Measurements from ENCODE around the gene SLC22A2. TPM values are rescaled to one million over a fixed set of nuclear protein-coding genes. Genes with fewer than 3 reads are reported as not detected.

SLC22A2 gene
- total and polyA plus RNA-seq, 4 experiments from 2014 or later, result not detected

DNA sequence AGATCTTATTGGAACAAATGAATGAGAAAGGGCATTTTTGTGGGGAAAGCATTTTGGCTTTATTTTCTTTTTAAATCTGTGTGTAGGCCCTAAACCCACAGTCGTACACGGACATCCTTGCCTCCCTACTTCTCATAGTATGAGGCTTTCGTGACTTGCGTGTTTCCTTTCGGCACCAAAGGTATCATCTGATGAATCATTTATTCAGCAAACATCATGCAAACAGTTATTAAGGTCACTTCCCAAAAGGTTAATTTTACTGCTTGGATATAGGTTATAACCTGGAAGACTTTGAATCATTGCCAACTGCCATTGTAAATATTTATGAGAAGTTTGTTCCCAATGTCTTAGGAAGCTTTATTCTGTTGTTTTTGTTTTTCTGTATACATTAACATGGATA lies 15.1 kb upstream of the SLC22A2 start:
- Mint-ChIP-seq H3K27me3 (peaks cover 0 to 5% of the 10 kb centered on the region in 2 donors), H3K27ac (no peak overlapping the region), H3K9me3 (no peaks in the 10 kb centered on the region), H3K4me1 (no peaks in the 10 kb centered on the region), H3K4me3 (no peak overlapping the region), H3K36me3 (no peaks in the 10 kb centered on the region)
- H3K4me1 ChIP-seq (ENCODE audit: insufficient read depth, low read length), result no peaks in the 10 kb centered on the region
- H3K9me3 ChIP-seq (ENCODE audit: control insufficient read depth in 1 of 2, low read length in 2 of 2), result no peaks in the 10 kb centered on the region
- no peak for DNase-seq
- intact Hi-C loops (cut with micrococcal nuclease), result no loop called here
- CTCF ChIA-PET (ENCODE audit: partially characterized antibody), result no interaction called here
- no peak overlapping the region for H3K27ac ChIP-seq (ENCODE audit: low read depth, low read length)
- no peaks in the 10 kb centered on the region for H3K36me3 ChIP-seq (ENCODE audit: insufficient read depth, low read length)
- H3K27me3 ChIP-seq (ENCODE audit: insufficient read depth, low read length), result no peaks in the 10 kb centered on the region
- H3K4me3 ChIP-seq (ENCODE audit: low read length in 2 of 2), result no peak overlapping the region
- POLR2A ChIA-PET (ENCODE audit: partially characterized antibody), result no interaction called here

DNA sequence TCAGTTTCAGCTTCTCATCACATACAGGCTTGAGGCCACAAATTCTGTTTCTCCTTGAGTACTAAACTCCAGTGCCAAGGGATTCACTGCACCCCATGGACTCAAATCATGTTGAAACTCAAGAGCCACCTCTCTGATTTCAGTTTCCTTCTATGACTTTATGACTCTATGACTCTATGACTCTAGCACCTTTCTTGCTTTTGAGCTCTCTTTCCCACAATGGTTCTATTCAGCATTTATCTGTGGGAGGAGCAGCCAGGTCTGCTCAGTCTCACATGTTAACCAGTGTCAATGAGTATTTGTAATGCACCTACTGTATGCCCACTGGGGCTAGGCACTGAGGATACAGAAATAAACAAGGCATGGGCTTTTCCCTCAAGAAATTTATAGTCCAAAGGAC lies 14.6 kb upstream of the SLC22A2 start:
- CTCF ChIA-PET (ENCODE audit: partially characterized antibody), result interaction anchor here (0.8 kb wide), 1 partner anchor 182 kb away, joined by 4 read pairs; no protein-coding TSS in a partner anchor
- H3K27ac ChIP-seq (ENCODE audit: low read depth, low read length), result no peak overlapping the region
- H3K4me1 Mint-ChIP-seq, result no peaks in the 10 kb centered on the region
- intact Hi-C loops (cut with micrococcal nuclease), result no loop called here
- H3K4me3 Mint-ChIP-seq, result no peak overlapping the region
- POLR2A ChIA-PET (ENCODE audit: partially characterized antibody), result no interaction called here
- peaks cover 0 to 5% of the 10 kb centered on the region in 2 donors for H3K27me3 Mint-ChIP-seq
- H3K4me1 ChIP-seq (ENCODE audit: insufficient read depth, low read length), result no peaks in the 10 kb centered on the region
- H3K27ac Mint-ChIP-seq, result no peak overlapping the region
- no peaks in the 10 kb centered on the region for H3K9me3 ChIP-seq (ENCODE audit: control insufficient read depth in 1 of 2, low read length in 2 of 2)
- H3K27me3 ChIP-seq (ENCODE audit: insufficient read depth, low read length), result no peaks in the 10 kb centered on the region
- no peaks in the 10 kb centered on the region for H3K36me3 ChIP-seq (ENCODE audit: insufficient read depth, low read length)
- H3K36me3 Mint-ChIP-seq, result no peaks in the 10 kb centered on the region
- H3K4me3 ChIP-seq (ENCODE audit: low read length in 2 of 2), result no peak overlapping the region
- no peak for DNase-seq
- no peaks in the 10 kb centered on the region for H3K9me3 Mint-ChIP-seq

- Mint-ChIP-seq H3K27me3 (peaks cover 0 to 5% of the 10 kb centered on the region in 2 donors), H3K9me3 (no peaks in the 10 kb centered on the region), H3K4me1 (no peaks in the 10 kb centered on the region), H3K36me3 (no peaks in the 10 kb centered on the region), H3K4me3 (no peak overlapping the region), H3K27ac (no peak overlapping the region)
- no peak overlapping the region for H3K4me3 ChIP-seq (ENCODE audit: low read length in 2 of 2)
- H3K36me3 ChIP-seq (ENCODE audit: insufficient read depth, low read length), result no peaks in the 10 kb centered on the region
- DNase-seq, result no peak
- no peaks in the 10 kb centered on the region for H3K27me3 ChIP-seq (ENCODE audit: insufficient read depth, low read length)
- no peaks in the 10 kb centered on the region for H3K9me3 ChIP-seq (ENCODE audit: control insufficient read depth in 1 of 2, low read length in 2 of 2)
- intact Hi-C loops (cut with micrococcal nuclease), result no loop called here
- H3K4me1 ChIP-seq (ENCODE audit: insufficient read depth, low read length), result no peaks in the 10 kb centered on the region
- CTCF ChIA-PET (ENCODE audit: partially characterized antibody), result interaction anchor here (0.8 kb wide), 1 partner anchor 183 kb away, joined by 4 read pairs; no protein-coding TSS in a partner anchor
- no peak overlapping the region for H3K27ac ChIP-seq (ENCODE audit: low read depth, low read length)
- POLR2A ChIA-PET (ENCODE audit: partially characterized antibody), result no interaction called here
Observed at GRCh38 chr6:160272707-160273106, 14.1 kb upstream of the SLC22A2 start.

DNA sequence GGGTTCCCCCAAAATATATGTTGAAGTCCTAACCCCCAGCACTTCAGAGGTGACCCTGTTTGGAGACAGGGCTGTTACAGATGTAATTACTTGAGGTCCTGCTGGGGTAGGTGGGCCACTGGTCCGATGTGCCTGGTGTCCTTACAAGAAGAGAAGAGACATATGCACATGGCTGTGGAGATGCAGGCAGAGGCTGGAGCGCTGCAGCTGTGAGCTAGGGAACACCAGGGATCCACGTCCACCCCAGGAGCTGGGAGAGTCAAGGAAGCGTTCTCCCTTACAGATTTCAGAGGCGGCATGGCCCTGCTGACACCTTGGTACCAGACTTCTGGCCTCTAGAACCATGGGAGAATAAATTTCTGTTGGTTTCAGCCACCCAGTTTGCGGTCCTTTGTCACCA lies 11.7 kb upstream of the SLC22A2 start:
- Histone ChIP-seq H3K4me3 (ENCODE audit: low read length in 2 of 2) (no peak overlapping the region), H3K9me3 (ENCODE audit: control insufficient read depth in 1 of 2, low read length in 2 of 2) (no peaks in the 10 kb centered on the region), H3K4me1 (ENCODE audit: insufficient read depth, low read length) (no peaks in the 10 kb centered on the region), H3K27me3 (ENCODE audit: insufficient read depth, low read length) (no peaks in the 10 kb centered on the region), H3K27ac (ENCODE audit: low read depth, low read length) (no peak overlapping the region), H3K36me3 (ENCODE audit: insufficient read depth, low read length) (no peaks in the 10 kb centered on the region)
- Mint-ChIP-seq H3K4me1 (peaks cover 7 to 9% (median 8%) of the 10 kb centered on the region in 4 donors), H3K27me3 (peaks cover 0 to 7% of the 10 kb centered on the region in 2 donors), H3K27ac (no peak overlapping the region), H3K4me3 (no peak overlapping the region), H3K36me3 (no peaks in the 10 kb centered on the region), H3K9me3 (no peaks in the 10 kb centered on the region)
- CTCF ChIA-PET (ENCODE audit: partially characterized antibody), result no interaction called here
- intact Hi-C loops (cut with micrococcal nuclease), result no loop called here
- DNase-seq, result no peak
- POLR2A ChIA-PET (ENCODE audit: partially characterized antibody), result no interaction called here

DNA sequence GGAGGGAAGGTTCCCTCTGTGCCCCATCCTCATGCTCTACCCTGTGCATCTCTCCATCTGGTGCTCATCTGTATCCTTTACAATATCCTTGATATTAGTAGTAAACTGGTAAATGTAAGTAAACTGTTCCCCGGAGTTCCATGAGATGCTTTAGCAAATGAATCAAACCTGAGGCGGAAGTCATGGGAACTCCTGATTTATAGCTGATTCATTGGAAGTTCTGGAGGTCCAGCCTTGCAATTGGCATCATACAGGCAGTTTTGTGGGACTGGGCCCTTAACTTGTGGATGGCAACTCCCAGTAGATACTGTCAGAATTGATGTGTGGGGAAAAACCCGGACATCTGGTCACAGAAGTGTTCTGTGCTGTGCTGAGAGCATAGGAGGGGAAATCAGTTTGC lies 11.2 kb upstream of the SLC22A2 start:
- no peaks in the 10 kb centered on the region for H3K27me3 ChIP-seq (ENCODE audit: insufficient read depth, low read length)
- Mint-ChIP-seq H3K27ac (no peak overlapping the region), H3K4me1 (peaks cover 7 to 9% (median 8%) of the 10 kb centered on the region in 4 donors), H3K4me3 (no peak overlapping the region), H3K9me3 (no peaks in the 10 kb centered on the region), H3K36me3 (no peaks in the 10 kb centered on the region), H3K27me3 (peaks cover 0 to 7% of the 10 kb centered on the region in 2 donors)
- no peaks in the 10 kb centered on the region for H3K4me1 ChIP-seq (ENCODE audit: insufficient read depth, low read length)
- DNase-seq, result no peak
- ChIA-PET CTCF (ENCODE audit: partially characterized antibody) (no interaction called here), POLR2A (ENCODE audit: partially characterized antibody) (no interaction called here)
- H3K4me3 ChIP-seq (ENCODE audit: low read length in 2 of 2), result no peak overlapping the region
- no peaks in the 10 kb centered on the region for H3K36me3 ChIP-seq (ENCODE audit: insufficient read depth, low read length)
- intact Hi-C loops (cut with micrococcal nuclease), result no loop called here
- H3K27ac ChIP-seq (ENCODE audit: low read depth, low read length), result no peak overlapping the region
- no peaks in the 10 kb centered on the region for H3K9me3 ChIP-seq (ENCODE audit: control insufficient read depth in 1 of 2, low read length in 2 of 2)

GRCh38 chr6:160269023-160269521 lies 10.5 kb upstream of the SLC22A2 start:
- Mint-ChIP-seq H3K9me3 (no peaks in the 10 kb centered on the region), H3K36me3 (no peaks in the 10 kb centered on the region), H3K27me3 (peaks cover 0 to 7% of the 10 kb centered on the region in 2 donors), H3K4me1 (peaks cover 7 to 9% (median 8%) of the 10 kb centered on the region in 4 donors), H3K4me3 (no peak overlapping the region), H3K27ac (no peak overlapping the region)
- Histone ChIP-seq H3K27ac (ENCODE audit: low read depth, low read length) (no peak overlapping the region), H3K27me3 (ENCODE audit: insufficient read depth, low read length) (no peaks in the 10 kb centered on the region), H3K4me3 (ENCODE audit: low read length in 2 of 2) (no peak overlapping the region), H3K36me3 (ENCODE audit: insufficient read depth, low read length) (no peaks in the 10 kb centered on the region), H3K4me1 (ENCODE audit: insufficient read depth, low read length) (no peaks in the 10 kb centered on the region), H3K9me3 (ENCODE audit: control insufficient read depth in 1 of 2, low read length in 2 of 2) (no peaks in the 10 kb centered on the region)
- no peak for DNase-seq
- POLR2A ChIA-PET (ENCODE audit: partially characterized antibody), result no interaction called here
- intact Hi-C loops (cut with micrococcal nuclease), result no loop called here
- CTCF ChIA-PET (ENCODE audit: partially characterized antibody), result no interaction called here

GRCh38 chr6:160267102-160267501 lies 8.5 kb upstream of the SLC22A2 start:
- Mint-ChIP-seq H3K27me3 (peaks cover 3 to 5% of the 10 kb centered on the region in 2 donors), H3K36me3 (no peaks in the 10 kb centered on the region), H3K9me3 (no peaks in the 10 kb centered on the region), H3K4me1 (peaks cover 7 to 9% (median 8%) of the 10 kb centered on the region in 4 donors), H3K4me3 (no peak overlapping the region), H3K27ac (no peak overlapping the region)
- no peak overlapping the region for H3K4me3 ChIP-seq (ENCODE audit: low read length in 2 of 2)
- no peaks in the 10 kb centered on the region for H3K4me1 ChIP-seq (ENCODE audit: insufficient read depth, low read length)
- ChIA-PET POLR2A (ENCODE audit: partially characterized antibody) (no interaction called here), CTCF (ENCODE audit: partially characterized antibody) (no interaction called here)
- H3K27me3 ChIP-seq (ENCODE audit: insufficient read depth, low read length), result no peaks in the 10 kb centered on the region
- H3K36me3 ChIP-seq (ENCODE audit: insufficient read depth, low read length), result no peaks in the 10 kb centered on the region
- intact Hi-C loops (cut with micrococcal nuclease), result no loop called here
- no peaks in the 10 kb centered on the region for H3K9me3 ChIP-seq (ENCODE audit: control insufficient read depth in 1 of 2, low read length in 2 of 2)
- no peak for DNase-seq
- no peak overlapping the region for H3K27ac ChIP-seq (ENCODE audit: low read depth, low read length)
